NCI-H1417 treated with DMSO at 0.1 percent for 48 hours (cell line): Measurements from ENCODE around the gene MFNG.

Experiments
- DNase-seq: peaks from one replicate; lab custom pipeline; 2025; lab: John Stamatoyannopoulos, UW

Gene MFNG

DNA sequence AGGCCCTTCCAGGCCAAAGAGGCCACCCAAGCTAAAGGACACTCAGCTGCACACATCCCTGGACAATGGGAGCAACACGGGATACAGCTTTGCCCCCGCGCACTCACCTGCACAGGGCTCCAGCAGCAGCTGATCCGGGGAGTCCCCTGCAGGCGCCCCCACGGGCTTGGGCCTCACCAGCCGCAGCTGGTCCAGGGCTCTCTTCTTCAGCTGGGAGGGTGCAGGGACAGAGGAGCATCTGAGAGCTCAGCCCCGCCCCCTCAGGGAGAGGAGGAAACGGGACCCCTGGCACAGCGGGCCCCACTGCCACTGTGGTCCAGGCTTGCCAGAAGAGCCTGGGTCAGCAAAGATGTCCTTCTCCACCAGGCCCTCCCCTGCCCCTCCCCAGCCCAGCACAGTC is 7.8 kb upstream of the MFNG start:
- no peak for DNase-seq

DNA sequence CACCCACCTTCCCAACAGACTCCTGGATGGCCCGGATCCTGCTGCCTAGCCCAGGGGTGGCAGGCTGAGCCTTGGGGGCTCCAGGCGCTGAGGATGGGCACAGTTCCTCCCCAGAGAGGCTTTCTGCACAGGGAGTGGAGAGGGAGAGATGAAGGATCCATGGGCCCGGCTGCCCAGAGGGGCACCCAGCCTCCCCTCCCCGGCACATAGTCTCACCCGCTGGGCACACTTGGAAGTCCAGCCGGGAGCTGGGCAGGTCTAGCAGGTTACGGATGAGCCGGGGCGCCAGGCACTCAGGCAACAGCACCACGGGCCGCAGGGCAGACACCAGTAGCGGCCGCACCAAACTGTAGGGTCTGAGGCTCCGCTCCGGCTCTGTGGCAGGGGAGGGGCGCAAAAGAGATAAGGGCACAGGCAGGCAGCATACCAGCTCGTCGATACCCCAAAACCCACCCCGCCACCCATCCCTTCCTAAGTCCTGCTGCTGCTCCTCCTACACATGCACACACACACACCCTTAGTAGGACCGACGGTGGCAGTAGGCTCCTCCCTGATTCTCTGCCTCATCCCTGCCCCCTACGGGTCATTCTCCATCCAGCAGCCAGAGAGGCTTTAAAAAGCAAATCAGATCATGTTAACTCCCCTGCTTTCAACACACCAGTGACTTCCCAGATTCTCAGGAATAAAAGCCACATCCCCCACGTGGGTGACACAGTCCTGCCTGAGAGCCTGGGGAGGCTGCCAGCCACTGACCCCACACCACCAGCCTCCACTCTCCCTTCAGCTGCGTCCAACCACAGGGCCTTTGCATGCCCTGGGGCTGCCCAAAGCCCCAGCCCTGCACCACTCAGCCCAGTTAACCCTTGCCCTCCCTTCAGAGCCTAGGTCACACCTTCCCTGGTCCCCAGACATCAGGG is 6.5 kb upstream of the MFNG start:
- no peak for DNase-seq

DNA sequence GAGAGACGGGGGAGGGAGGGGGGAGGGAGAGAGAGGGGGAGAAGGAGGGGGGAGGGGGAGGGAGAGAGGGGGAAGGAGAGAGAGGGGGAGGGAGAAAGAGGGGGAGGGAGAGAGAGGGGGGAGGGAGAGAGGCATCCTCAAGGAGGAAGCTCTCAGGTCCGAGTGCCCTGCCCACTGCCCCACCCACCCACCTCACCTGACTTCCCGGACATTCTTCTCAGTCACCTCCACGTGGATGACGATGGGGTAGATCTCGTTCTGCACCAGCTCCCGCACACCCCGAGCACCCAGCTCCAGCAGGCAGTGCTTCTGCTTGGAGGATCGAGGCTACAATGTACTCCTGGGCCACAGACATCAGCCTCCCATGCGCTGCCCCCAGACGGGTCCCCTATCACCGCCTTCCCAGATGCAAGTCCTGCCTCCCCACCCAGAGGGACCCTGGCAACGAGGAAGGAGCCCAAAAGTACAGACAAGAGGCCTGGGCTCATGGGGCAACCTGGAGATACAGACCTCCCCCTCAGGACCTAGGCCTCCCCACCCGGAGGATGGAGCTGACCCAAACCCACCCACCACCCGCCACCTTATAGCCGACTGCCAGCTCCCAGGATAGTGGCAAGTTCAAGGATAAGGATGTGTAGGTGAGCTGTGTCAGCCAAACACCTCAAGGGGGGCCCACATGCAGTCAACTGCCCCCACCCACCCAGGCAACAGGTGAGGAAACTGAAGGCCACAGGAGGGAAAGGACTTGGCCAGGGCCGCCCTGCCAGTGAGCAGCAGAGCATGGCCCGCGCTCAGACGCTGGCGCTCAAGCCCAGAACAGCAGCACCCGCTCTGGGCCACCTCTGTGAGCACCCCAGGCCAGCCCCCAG is 5.6 kb upstream of the MFNG start:
- DNase-seq = no peak

DNA sequence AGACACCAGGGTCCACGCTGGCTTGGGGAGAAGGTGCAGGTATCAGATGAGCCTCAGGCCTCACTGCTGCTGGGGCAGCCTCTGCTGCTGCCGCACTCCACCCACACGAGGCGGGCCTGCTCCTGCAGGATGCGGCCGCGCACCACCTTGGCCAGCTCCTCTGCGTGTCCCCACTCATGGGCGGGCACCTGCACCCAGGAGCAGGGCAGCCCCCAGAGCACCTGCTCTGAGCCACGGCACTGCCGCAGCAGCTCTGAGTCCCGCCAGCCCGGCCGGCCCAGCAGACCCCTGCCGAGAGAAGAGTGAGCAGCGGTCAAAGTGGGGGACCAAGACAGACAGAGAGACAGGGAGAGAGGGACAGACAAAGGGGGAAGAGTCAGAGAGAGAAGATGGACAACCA is 4.9 kb upstream of the MFNG start:
- DNase-seq = no peak

DNA sequence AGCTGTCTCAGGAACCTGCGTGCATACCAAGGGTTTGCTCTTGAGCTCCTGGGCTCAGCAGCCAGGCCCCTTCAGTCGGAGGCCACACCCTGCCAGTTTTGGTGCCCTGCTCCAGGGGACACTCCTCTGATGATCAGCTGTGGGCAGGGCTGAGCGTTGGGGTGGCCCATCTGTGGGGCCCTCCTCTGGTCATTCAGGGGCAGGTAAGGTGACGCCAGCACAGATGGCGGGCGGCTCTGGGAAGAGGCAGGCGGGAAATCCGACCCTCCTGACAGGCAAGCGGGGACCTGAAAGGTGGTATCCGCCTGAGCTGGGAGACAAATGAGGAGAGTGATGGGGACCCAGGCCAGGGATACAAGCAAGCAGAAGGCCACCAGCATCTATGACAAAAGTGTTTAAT is 3.8 kb upstream of the MFNG start:
- DNase-seq = no peak

DNA sequence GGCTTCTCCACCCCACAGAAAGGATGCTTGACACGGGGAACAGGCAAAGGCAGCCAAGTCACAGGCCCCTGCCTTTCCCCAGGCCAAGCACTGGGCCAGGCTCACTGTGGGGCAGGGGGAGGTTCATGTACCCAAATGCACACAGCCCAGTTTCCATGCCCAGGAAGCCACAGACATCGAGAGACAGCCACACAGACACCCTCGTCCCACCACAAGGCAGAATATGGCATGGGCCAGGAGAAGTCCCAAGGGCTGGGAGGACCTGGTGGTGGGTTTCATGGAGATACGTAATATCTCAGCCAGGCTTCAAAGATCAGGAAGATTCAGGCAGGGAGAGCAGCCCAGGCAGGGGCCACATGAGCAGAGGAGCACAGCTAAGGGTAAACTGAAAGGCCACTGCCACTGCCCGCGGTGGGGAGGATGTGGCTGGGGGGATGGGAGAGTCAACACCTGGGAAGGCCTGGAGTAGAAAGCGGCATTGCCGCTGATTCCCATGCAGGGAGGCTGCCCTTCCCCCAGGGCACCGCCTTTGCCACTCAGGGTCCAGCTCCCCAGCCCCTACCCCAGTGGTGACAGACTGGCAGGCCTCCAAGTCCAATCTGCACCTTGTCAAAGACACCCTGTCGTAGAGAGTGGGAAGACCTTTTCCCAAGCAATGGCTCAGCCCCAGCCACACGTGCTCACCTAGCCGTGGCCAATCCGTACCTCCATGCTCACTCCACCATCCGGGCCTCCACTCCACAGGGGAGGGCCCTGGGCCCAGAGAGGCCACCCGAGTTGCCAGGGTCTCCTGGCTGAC is 2.4 kb upstream of the MFNG start:
- no peak for DNase-seq

DNA sequence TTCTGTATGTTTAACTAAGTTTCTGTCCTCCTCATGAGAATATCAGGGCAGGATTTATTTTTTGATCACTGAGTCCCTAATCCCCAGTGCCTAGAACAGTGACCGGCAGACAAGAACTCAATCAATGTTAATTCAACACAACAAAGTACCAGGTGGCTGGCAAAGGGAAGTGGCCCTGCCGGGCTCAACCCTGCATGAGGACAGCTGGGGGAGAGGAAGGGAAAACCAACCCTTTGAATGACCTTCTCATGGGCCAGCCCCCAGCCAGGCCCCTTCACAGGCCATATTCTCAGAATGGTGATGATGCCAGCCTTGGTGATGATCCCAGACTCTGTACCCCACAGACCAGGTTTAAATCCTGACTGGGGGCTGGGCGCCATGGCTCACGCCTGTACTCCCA is 1.4 kb upstream of the MFNG start:
- DNase-seq = no peak

DNA sequence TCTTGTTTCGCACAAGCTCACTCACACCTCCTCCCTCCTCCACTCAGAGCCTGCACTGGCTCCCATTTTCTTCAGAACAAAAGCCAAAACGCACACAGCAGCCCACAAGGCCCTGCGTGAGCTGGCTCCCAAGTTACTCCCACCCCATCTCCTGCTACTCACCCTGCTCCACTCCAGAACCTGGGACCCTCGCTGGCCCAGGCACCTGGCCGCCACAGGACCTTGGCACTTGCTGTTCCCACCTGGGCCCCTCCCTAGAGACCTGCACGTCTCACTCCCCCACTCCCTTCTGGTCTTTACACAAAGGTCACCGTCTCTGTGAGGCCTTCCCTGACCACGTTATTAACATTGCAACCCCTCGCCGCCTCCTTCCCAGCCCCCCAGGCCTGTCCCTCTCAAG is 945 bp upstream of the MFNG start:
- DNase-seq = no peak

DNA sequence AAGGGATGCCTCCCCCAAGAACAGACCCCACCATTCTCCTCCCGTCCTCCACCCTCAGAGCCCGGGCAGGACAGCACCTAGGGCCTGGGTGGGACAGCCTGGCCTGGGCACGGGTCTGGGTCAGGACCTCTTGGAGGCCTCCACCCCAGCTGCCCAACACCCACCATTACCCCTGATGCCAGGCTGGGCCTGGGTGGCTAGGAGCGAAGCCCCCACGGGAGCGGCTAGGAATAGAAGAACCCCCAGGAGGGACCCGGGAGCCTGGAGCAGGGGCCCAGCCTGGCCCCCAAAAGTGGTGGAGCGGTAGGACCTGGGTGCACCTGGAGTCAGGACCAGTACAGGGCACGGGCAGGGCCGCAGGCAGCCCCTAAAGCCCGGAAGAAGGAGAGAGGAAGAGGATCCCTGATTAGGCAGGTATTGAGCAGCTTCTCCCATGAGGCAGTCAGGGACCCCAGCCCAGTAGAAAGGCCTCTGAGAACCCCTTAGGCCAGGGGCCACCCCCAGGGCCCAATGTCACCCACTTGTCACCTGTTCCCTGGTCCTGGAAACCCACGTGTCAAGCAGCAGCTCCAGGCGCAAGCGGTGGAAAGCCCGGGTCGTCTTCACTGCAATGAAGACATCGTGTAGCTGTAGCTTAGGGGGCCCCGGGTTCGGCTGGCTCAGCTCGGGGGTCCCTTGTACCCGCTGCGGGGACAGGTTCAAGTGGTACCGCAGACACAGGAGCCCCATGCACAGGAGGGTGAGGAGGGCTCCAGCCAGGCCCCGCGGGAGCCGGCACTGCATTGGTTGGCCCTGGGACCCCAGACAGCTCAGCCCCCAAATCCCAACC is 575 bp downstream of the MFNG start:
- DNase-seq = no peak

DNA sequence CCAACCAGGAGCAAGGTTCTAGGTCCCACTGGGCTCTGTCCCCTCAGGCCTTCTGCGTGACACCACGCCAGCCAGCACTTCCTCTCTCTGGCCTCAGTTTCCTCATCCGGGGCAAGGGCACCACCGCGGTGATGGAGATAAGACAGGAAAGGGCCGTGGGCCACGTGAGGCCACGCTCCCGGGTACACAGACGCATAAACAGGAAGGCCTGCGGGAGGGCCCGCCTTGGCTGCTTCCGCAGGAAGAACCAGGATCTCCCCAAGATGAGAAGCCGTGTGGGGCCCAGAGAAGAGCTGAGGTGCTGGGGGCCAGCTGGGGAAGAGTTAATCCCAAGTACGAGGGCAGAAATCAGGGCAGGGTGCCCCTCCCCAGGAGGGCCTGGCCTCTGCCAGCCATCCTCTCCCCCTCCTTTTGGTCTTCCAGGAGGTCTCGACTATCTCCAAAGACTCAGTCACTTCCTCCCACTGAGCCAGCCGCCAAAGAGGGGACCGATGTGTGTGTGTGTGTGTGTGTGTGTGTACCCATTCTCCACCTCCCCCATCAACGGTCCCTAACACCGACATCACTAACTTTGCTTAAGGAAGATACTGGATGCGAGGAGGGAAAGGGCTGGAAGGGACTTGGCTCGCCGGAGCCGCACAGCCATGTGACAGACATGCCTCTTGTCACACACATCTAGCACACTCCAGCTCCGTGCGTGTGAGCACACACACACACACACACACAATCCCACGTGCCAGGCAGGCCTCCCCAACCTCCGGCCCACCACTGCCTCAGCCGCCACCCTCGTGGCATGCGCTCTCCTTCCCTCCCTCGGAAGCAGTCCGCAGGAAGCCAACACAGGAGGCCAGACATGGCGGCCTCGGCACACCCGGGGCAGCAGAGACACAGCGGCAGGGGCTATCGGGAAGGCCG is 1.4 kb downstream of the MFNG start:
- DNase-seq = no peak

DNA sequence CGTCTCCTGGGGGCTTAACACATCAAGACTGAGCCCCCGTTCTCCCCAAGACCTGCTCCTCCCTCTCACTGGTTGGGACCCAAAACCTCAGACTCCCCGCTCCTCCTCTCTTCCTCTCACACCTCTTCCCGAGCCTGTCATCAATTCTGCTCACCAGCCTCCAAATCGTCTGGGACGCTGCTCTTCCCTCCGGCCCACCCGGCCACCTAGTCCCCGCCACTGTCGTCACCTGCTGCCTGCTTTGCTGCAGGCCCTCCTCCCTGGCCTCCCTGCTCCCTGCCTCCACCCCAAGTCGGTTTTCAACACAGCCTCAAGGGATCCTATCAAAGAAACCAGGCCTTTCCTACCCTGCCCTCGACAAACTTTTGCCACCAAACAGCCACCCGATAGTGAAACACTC is 3.1 kb downstream of the MFNG start:
- DNase-seq = no peak

DNA sequence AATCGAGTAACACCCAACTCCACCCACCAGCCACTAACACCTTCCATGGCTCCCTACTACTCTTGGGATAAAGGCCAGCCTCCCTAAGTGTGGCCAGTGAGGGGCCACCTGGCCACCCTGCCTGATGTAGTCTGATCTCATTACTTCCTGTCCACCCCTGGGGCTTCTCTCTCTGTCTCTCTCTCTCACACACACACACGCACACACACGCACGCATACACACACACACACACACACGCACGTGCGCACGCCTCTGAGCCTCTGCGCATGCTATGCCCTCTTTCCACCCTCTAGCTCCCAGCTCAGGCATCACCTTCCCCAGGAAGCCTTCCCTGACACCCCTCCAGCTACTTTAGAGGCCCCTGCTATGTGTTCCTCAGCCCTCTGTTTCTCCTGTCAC is 3.9 kb downstream of the MFNG start:
- no peak for DNase-seq

DNA sequence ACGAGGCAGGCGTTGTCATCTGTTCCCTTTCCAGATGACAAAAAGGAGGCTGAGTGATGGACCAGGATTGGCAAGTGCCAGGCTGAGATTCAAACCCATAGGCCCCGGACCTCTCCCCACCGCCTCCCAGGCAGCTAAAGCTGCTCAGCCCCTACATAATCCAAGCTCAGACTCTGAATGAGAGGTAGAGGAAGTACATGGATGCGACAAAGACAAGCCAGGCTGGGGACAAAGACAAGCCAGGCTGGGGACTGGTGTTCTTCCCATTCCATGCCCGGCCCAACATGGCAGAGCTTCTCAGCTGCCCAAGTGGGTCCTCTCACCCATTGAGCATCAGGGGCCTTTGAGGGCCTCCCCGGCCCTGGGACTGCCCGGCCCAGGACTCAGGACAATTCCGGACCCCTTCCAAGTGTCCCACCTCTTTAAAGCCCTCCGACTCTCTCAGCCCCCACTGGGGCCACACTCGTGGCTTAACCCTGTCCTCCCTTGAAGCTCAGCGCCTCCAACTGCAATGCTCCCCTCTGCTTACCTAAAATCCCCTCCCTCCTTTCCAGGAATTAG is 4.8 kb downstream of the MFNG start:
- DNase-seq = no peak

DNA sequence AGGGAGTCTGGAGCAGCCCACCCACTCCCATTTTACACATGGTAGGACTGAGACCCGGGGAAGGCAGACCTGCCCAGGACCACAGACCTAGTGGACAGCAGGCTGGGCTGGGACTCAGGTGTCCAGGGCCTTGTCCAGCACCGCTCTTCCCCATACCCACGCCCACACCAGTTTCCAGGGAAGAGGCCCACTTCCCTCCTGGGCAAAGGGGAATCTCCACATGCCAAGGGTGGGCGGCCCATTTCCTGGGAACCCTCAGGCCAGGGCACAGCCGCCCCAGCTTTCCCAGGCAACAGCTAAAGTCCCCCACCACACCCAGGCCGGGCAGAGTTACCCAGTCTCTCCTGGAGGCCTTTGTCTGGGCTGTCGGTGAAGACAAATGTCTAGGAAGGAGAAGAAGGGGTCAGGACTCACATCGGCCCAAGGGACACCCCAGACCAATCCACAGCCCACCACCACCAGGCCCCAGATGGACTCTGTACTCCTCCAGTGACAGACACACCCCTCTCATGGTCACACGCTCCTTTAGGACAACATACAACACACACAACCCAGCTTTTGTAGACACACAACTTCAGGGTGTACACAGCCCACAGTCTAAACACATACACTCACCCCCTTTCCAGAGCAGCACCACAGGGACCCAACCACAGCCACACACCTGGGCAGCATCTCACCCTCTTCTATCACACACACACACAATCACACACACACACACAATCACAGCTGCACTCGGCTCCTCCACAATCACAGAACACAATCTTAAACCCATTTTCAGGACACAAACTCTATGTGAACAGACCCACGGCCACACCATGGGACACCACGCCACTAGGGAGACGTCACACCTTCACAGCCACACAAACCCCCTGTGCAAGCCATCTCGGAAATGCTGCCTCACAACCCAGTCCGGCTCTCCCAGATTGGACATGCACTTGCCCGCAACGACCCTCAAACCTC is 5.5 kb downstream of the MFNG start:
- no peak for DNase-seq

DNA sequence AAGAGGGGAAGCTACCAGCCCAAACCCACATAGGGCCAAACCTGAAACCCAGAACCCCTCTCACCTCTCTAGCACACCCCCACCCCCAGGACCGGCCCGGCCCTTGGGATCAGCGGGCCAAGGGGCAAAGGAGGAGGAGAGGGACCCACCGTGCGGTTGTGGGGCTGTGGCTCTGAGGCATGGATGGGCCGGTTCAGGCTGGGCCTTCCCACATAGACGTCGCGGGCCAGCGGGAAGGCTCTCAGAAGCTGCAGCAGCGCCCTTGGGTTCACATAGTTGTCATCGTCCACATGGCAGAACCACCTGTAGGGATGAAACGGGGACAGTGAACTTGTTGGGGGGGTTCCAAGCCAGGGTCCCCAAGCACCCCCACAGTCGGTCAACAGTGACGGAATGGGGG is 7.0 kb downstream of the MFNG start:
- no peak for DNase-seq

DNA sequence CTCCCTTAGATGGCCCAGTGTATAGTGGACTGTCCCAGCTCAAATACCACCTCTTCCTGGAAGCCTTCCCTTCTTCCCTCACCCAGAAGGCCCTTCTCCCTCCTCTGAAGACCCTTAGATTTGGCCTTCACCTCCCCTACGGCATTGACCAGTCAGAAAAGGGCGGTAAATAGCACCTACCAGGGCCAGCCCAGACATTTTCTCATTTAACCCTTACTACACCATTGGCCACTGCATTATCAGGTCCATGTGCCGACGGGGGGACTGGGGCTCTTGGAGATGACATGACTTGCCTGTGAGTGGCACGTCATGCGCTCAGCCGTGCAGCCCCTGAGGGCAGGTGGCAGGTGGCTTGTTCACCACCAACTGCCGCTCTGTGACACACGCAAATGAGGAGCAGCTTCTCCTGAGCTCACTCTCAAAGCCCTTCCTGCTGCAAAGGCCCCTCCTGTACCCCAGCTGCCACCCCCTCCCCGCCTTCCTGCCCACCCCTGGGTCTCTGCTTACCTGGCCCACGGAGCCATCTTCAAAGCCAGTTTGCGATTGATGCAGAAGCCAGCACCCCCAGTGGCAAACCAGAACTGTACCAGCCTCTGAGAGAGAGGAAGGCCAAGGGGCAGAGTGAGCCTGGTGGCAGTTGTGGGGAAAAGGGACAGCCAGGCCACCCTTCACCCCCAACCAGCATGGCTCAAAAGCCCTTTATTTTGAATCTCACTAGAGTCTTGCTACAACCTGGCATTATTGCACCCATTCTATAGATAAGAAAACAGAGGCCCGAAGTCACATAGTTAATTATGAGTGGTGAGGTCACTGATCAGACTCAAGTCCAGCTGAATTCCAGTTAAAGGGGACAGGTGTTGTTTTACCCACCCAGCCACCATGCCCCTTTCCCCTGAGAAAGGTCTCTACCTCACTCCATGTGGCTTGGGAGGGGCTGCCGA is 9.5 kb downstream of the MFNG start:
- DNase-seq = no peak

DNA sequence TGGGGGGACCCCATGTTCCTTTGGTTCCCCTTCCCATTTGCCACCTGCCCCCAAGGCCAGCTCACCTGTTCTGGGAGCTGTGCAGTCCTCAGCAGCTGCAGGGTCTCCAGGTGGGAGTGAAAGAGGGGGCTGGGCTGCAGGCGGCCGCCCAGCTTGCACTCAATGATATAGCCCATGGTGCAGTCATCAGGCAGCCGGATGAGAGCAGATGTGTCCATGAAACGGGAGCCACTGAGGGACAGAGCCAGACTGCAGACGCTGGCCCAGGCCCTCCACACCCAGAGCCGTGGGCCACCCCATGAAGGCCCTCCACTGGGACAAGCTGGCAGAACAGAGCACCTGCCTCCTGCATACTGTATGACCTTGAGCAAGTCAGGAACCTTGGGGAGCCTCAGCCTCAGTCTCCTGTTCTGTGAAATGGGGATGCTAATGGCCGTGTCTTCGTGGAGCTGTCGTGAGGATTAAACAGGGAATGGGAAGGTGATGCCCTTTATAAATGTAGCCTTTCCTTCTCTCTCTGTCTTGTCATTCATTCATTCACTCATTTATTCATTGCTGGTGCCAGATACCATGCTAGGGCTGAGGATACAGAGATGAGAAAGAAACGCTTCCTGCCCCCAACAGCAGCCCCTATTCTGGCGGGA is 11.6 kb downstream of the MFNG start:
- no peak for DNase-seq
